Activated CD4-positive, alpha-beta T cell treated with anti-CD3 and anti-CD28 coated beads for 48 hours (primary cell): ENCODE data around the gene EME1.

ENCODE experiments used
- DNase-seq: peaks from one replicate; pipeline ENCODE4 v3.0.0-alpha.2; 2020

Gene EME1

GRCh38 chr17:50364061-50364458 lies 9.0 kb upstream of the EME1 start:
- DNase-seq, result no peak

GRCh38 chr17:50364715-50365114 lies 8.3 kb upstream of the EME1 start:
- no peak for DNase-seq

- no peak for DNase-seq
These were observed 7.9 kb upstream of the EME1 start for GRCh38 chr17:50365165-50365564.

- DNase-seq, result no peak
These were observed 7.2 kb upstream of the EME1 start for GRCh38 chr17:50365649-50366393.

- DNase-seq, result no peak
These were observed 5.6 kb upstream of the EME1 start for GRCh38 chr17:50367401-50367800.

GRCh38 chr17:50370052-50370451 lies 3.0 kb upstream of the EME1 start:
- no peak for DNase-seq

GRCh38 chr17:50371526-50371925 lies 1.5 kb upstream of the EME1 start:
- DNase-seq, result no peak

GRCh38 chr17:50372222-50372757 lies 739 bp upstream of the EME1 start:
- no peak for DNase-seq

- no peak for DNase-seq
These were observed 676 bp downstream of the EME1 start for GRCh38 chr17:50373705-50374104.

GRCh38 chr17:50375858-50376538 lies 3.0 kb downstream of the EME1 start:
- no peak for DNase-seq

GRCh38 chr17:50379351-50380132 lies 6.5 kb downstream of the EME1 start:
- DNase-seq, result no peak

- no peak for DNase-seq
These were observed 7.6 kb downstream of the EME1 start for GRCh38 chr17:50380369-50381259.

- no peak for DNase-seq
These were observed 8.3 kb downstream of the EME1 start for GRCh38 chr17:50381260-50381815.

- DNase-seq, result no peak
These were observed 8.9 kb downstream of the EME1 start for GRCh38 chr17:50381920-50382319.

GRCh38 chr17:50382931-50383330 lies 9.9 kb downstream of the EME1 start:
- DNase-seq, result no peak

- no peak for DNase-seq
These were observed 13.5 kb downstream of the EME1 start for GRCh38 chr17:50386510-50386909.

- DNase-seq, result no peak
These were observed 15.7 kb downstream of the EME1 start for GRCh38 chr17:50388728-50389127.

- no peak for DNase-seq
These were observed 16.5 kb downstream of the EME1 start for GRCh38 chr17:50389534-50389933.

- DNase-seq, result no peak
These were observed 19.6 kb downstream of the EME1 start for GRCh38 chr17:50392621-50393020.

GRCh38 chr17:50393700-50394099 lies 20.7 kb downstream of the EME1 start:
- DNase-seq, result no peak

GRCh38 chr17:50394711-50395110 lies 21.7 kb downstream of the EME1 start:
- DNase-seq, result no peak
